Osteoblast (primary cell): ENCODE data around the gene PDCD6IP. TPM values are rescaled to one million over a fixed set of nuclear protein-coding genes. Genes with fewer than 3 reads are reported as not detected.

Source experiments
- DNase-seq: peaks from one replicate; pipeline ENCODE4 v3.0.0; 2011; ENCODE audit warnings: low spot score, mixed read lengths; ENCODE audit not compliant: insufficient read length; ENCODE audit errors: missing footprints
- H2AFZ ChIP-seq: 2 replicates; pipeline ENCODE4 v1.6.0; 2011; ENCODE audit warnings: mild to moderate bottlenecking, low read length
- H3K27ac ChIP-seq: 2 replicates; pipeline ENCODE4 v1.5.1; 2011; ENCODE audit warnings: mild to moderate bottlenecking, low read depth, low read length, moderate library complexity
- H3K27me3 ChIP-seq: 2 replicates; pipeline ENCODE4 v1.6.0; 2012; ENCODE audit warnings: mild to moderate bottlenecking, control low read depth, inconsistent platforms, low read length, moderate library complexity; ENCODE audit not compliant: insufficient read depth
- H3K36me3 ChIP-seq: 2 replicates; pipeline ENCODE4 v1.5.1; 2011; ENCODE audit warnings: mild to moderate bottlenecking, low read length, control low read depth, moderate library complexity; ENCODE audit not compliant: insufficient read depth
- H3K4me1 ChIP-seq: 2 replicates; pipeline ENCODE4 v1.5.1; 2011; ENCODE audit warnings: mild to moderate bottlenecking, low read length, control low read depth, moderate library complexity; ENCODE audit not compliant: insufficient read depth
- H3K4me2 ChIP-seq: 2 replicates; pipeline ENCODE4 v1.6.0; 2011; ENCODE audit warnings: mild to moderate bottlenecking, low read length; ENCODE audit not compliant: insufficient read depth
- H3K4me3 ChIP-seq: fragments of 200-600 bp; sonication (generic); 3 replicates; pipeline ENCODE4 v1.5.1; 2012; ENCODE audit warnings: mild to moderate bottlenecking, low read length, inconsistent platforms; ENCODE audit not compliant: insufficient read depth
- H3K79me2 ChIP-seq: 2 replicates; pipeline ENCODE4 v1.6.0; 2012; ENCODE audit warnings: mild to moderate bottlenecking, low read length, control low read depth, inconsistent platforms; ENCODE audit not compliant: insufficient read depth
- H3K9me3 ChIP-seq: 2 replicates; pipeline ENCODE4 v1.5.1; 2011; ENCODE audit warnings: low read depth, low read length, control low read depth
- H4K20me1 ChIP-seq: 2 replicates; pipeline ENCODE4 v1.6.0; 2012; ENCODE audit warnings: mild to moderate bottlenecking, low read length, control low read depth; ENCODE audit not compliant: insufficient read depth
- CTCF ChIP-seq: IDR thresholded peaks from 2 replicates; pipeline ENCODE4 v1.5.1; 2011; ENCODE audit warnings: mild to moderate bottlenecking, low read depth, low read length, moderate library complexity; ENCODE audit errors: extremely low read depth
- total RNA-seq: library from RNA; depleted of rRNA; stranded (reverse); fragments of >200 nt; gene quantifications from 2 replicates; pipeline ENCODE4 v1.2.3, GENCODE V29; 2012

PDCD6IP gene
- total RNA-seq, 1 donor: 283 TPM

GRCh38 chr3:33792167-33792892 is 6.1 kb upstream of the PDCD6IP start:
- Histone ChIP-seq H3K79me2 (peaks cover 7% of the 10 kb centered on the region), H3K4me1 (peaks cover 5% of the 10 kb centered on the region), H2AFZ (no peak overlapping the region), H3K9me3 (no peaks in the 10 kb centered on the region), H4K20me1 (no peaks in the 10 kb centered on the region), H3K4me3 (no peak overlapping the region), H3K27me3 (peaks cover 2% of the 10 kb centered on the region), H3K27ac (no peak overlapping the region), H3K36me3 (no peaks in the 10 kb centered on the region), H3K4me2 (no peak overlapping the region)
- no peak for TF ChIP-seq CTCF
- DNase-seq: no peak

- H3K9me3 ChIP-seq: no peaks in the 10 kb centered on the region
- H3K36me3 ChIP-seq: peaks cover 2% of the 10 kb centered on the region
- H3K4me3 ChIP-seq: no peak overlapping the region
- H3K79me2 ChIP-seq: peaks cover 33% of the 10 kb centered on the region
- TF ChIP-seq CTCF: no peak
- peaks cover 17% of the 10 kb centered on the region for H3K4me1 ChIP-seq
- H4K20me1 ChIP-seq: peaks cover 2% of the 10 kb centered on the region
- H3K4me2 ChIP-seq: no peak overlapping the region
- no peaks in the 10 kb centered on the region for H3K27me3 ChIP-seq
- no peak overlapping the region for H3K27ac ChIP-seq
- H2AFZ ChIP-seq: no peak overlapping the region
- no peak for DNase-seq
These were observed 3.3 kb upstream of the PDCD6IP start for GRCh38 chr3:33795131-33795530.

- DNase-seq: no peak
- Histone ChIP-seq H3K27me3 (no peaks in the 10 kb centered on the region), H3K36me3 (peaks cover 4% of the 10 kb centered on the region), H3K4me3 (no peak overlapping the region), H3K4me2 (no peak overlapping the region), H2AFZ (no peak overlapping the region), H3K4me1 (peaks cover 26% of the 10 kb centered on the region), H3K79me2 (peaks cover 42% of the 10 kb centered on the region), H3K9me3 (no peaks in the 10 kb centered on the region), H3K27ac (no peak overlapping the region), H4K20me1 (peaks cover 4% of the 10 kb centered on the region)
- TF ChIP-seq CTCF: no peak
These were observed 2.4 kb upstream of the PDCD6IP start for GRCh38 chr3:33795856-33796536.

- Histone ChIP-seq H3K27me3 (no peaks in the 10 kb centered on the region), H4K20me1 (peaks cover 22% of the 10 kb centered on the region), H3K4me2 (peak overlapping the region; percentile 99), H3K79me2 (peaks cover 62% of the 10 kb centered on the region), H2AFZ (peak overlapping the region; percentile 99), H3K9me3 (no peaks in the 10 kb centered on the region), H3K36me3 (peaks cover 10% of the 10 kb centered on the region), H3K4me3 (peak overlapping the region; percentile 94), H3K4me1 (peaks cover 32% of the 10 kb centered on the region), H3K27ac (peak overlapping the region; percentile 93)
- no peak for TF ChIP-seq CTCF
- DNase-seq: no peak
These were observed 365 bp upstream of the PDCD6IP start for GRCh38 chr3:33798113-33798417.
